Activated CD4-positive, CD25-positive, alpha-beta regulatory T cell (primary cell): ENCODE results near the gene EPB41L4B.
"Not testable (repeated sequence)": the region's sequence is repeated elsewhere in the genome, so short reads cannot be mapped to it uniquely, and the experiment has no call there.

Source experiments
- DNase-seq, 4 experiments: peaks; one replicate each; lab custom pipeline; 2025; lab: John Stamatoyannopoulos, UW

EPB41L4B gene

DNA sequence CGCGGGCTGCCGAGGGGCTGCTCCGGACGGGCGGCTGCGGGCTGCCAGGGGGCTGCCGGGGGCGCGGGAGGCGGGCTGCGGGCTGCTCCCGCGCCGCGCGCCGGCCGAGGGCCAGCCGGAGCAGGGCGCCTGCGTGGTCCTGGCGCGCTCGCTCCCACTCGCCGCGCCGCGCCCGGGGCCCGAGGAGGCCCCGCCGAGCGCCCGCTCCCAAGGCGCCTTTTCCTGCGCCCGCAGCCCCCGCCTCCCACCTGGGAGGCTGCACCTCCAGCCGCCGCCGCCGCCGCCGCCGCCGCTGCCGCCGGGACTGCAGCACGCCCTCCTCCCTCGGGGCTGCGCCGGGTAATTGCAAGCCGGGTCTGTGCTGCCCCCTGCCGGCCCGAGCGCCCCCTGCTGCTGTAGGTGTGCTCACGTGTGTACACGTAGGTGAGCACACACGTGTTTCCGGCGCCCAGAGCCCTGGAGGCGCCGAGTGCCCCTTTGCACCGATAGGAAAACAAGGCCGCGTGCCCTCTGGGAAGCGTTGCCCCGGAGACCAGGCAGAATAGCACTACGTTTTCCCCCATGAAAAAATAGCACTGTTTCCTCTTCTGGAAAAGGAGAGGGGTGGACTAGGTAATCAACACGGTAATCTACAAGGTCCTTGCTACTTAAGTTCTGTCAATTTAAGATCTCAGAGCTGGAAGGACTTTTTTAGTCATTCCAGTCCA lies at the start of gene EPB41L4B:
Gene EPB41L4B, minus strand, starts transcription at position 318 of the 707 bp plus-strand sequence. CDS start 613 bp downstream, outside the sequence.
- DNase-seq: peak; percentile 74 to 87 (median 76)

DNA sequence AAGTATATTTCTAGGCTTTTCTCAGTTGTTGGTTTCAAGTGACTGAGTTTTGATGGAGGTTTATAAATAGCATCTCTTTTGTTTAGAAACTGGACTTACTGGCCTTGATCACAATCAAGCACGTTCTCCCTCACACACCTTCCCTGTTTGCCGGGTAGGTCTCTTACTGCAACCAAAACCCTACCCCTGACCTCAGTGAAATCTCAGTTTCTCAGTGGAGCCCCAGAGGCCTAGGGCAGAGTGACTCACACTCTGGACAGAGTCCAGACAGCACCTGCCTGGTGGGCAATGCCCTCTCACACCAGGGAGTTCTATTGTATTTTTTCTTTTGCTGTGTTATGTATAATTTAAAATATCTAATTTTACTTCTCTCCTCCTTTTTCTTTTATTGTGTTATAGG lies 48.4 kb upstream of the EPB41L4B start:
- DNase-seq: no peak

DNA sequence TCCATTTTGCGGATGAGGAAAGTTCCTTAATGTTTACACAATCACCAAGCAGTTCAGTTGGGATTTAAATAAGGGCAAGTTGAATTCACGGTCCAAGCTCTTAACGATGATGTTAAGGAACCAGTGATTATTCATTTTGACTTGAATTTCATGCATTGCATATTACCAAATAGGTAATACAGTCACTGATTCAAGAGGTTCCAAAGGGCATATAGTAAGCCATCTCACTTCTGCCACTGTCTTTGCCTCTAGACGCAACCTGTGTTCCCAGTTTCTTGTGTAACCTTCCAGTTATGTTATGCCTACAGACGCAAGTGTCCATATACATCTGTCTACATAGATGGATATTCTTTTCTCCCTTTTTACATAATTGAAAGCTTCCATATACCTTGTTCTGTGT lies 39.9 kb upstream of the EPB41L4B start:
- no peak for DNase-seq

DNA sequence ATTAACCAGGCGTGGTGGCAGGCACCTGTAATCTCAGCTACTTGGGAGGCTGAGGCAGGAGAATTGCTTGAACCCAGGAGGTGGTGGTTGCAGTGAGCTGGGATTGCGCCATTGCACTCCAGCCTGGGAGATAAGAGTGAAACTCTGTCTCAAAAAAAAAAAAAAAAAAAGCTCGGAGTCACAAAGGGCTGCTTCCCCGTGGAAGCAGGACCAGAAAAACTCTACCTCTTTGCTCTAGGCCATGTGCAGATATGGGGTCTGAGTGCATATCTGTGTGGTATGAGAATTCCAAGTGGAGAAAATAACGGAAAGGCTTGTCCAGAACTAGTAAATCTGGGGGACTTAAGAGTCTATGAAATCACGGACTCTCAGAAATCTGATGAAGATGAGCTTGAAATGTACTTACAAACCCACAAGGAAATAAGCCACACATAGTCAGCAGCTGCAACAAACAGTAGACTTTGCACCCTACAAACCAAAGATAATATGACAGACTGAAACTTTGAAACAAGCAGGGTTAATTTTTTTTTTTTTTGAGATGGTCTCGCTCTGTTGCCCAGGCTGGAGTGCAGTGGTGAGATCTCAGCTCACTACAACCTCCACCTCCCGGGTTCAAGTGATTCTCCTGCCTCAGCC lies 38.2 kb upstream of the EPB41L4B start:
- DNase-seq: not testable (repeated sequence)

DNA sequence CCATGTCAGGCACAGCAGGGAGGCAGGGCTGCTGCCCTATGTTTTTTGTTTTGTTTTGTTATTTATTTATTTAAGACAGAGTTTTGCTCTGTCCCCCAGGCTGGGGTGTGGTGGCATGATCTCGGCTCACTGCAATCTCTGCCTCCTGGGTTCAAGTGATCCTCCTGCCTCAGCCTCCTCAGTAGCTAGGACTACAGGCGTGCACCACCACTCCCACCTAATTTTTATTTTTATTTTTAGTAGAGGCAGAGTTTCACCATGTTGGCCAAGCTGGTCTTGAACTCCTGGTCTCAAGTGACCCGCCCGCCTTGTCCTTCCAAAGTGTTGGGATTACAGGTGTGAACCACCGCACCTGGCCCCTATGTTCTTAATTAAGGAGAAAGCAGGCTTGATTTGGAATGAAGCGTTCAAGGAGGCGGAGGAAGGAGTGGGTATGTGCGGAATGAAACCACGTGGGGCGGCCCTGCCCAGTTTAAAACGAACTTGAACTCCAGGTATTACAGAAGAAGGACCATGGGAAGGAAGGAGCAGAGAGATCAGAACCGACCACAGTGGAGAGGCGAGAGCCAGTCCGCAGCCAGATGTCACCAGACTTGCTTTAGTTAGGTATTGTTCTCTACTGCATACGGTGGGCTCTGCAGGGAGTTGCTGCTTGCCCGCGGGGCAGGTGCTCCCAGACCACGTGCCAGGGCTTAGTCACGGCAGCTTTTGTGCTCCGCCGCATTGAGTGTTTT lies 34.9 kb upstream of the EPB41L4B start:
- DNase-seq: no peak

DNA sequence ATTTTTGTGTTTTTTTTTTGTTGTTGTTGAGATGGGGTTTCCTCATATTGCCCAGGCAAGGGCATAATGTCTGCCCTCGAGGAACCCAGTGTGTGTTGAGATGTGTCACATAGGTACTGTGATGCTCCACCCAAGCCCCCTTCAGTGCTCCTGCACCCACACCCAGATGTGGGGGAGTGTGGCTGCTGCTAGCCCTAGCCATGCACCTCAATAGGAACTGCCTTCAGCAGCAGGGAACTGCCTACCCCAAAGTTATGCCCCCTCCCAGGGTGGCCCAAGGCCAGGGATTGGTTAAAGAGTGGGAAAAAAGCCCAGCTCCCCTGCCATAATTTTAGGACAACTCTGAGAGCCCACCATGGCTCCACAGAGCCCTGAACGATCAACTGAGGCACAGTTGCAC lies 33.3 kb upstream of the EPB41L4B start:
- DNase-seq: no peak

DNA sequence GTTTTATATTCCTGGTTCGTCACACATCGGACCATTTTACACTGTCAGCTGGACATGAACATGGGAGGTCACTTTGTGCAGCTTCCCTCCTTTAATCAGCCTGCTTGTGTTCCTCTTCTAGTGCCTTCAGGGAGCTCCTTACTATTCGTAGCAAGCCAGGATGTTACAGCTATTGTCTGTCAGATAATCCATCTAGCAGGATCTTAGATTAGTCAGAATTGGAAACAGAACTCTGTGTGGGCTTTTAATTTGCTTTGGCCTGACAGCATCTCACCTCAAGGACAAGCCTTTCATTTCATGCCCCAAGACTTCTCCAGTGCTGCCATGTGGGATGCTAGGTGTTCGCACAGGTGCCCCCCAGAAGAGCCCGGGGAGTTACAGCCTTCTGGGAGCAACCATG lies 30.2 kb upstream of the EPB41L4B start:
- no peak for DNase-seq

DNA sequence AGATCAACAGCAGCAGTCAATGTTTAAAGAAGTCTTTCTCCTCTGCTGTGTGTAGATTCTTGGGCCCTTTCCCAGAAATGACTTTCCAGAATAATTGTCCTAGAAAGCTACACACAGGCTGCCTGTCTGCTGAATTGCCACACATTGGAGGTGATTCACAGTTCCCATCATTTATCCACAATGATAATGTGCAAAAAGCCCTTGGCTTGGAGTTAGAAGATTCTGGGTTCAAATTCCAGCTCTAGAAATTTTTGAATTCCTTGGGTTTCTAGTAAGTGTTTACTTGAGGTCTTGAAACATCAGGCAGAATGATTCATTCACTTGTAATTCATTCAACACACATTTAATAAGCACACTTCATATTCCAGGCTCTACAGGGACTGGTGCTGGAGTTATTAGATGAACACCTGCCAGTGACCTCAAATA lies 28.6 kb upstream of the EPB41L4B start:
- no peak for DNase-seq

DNA sequence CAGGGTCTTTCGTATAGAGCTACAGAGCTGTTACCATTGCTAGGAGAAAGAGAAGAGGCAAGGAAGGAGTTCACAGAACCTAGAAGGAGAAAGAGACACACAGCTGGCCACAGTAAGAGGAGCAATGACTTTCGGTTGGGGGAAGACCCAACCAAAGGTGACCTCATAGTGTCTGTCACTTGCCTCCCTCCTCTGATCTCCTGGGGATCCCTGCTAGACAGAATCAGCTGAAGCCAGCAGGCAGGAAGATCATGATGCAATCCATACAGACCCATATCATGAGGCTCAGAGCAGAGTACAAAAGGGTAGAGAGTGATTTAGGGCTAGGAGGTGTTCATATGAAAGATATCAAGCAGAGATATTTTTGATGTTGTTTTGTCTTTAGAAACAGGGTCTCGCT lies 26.0 kb upstream of the EPB41L4B start:
- DNase-seq: no peak

DNA sequence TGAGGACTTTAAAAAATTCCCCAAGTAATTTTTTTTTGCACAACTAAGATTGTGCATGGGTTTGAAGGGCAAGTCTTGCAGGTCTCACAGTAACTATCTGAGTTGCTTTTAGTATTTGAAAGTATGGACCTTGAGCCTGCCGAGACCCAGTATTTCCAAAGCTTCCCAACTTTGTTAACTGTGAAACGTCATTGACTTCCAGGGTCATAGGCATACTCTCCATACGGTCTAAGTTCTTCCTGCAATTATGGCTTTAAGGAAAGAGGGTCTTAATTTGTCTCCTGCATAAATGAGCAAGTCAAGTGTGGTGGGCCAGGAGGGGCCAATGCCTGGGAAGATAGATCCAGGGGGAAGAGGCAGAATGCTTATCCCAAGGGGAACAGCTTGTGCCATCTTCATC lies 24.0 kb upstream of the EPB41L4B start:
- DNase-seq: no peak

DNA sequence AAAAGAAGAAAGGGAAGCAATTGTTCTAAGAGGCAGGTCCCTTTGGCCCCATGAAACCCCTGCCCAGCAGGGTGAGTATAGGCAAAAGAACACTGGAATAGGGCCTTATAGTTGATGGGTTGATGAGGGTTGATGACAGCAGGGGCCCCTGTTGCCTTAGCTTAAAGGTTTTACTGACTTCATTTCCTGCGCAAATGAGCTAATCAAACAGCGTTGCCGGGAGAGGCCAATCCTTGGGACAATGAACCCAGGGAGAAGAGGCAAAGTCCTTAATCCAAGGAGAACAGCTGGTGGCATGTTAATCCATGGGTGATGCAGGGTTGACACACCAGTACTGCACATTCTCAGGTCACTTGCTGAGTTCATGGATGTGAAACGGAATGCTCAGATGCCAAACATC lies 22.0 kb upstream of the EPB41L4B start:
- no peak for DNase-seq

DNA sequence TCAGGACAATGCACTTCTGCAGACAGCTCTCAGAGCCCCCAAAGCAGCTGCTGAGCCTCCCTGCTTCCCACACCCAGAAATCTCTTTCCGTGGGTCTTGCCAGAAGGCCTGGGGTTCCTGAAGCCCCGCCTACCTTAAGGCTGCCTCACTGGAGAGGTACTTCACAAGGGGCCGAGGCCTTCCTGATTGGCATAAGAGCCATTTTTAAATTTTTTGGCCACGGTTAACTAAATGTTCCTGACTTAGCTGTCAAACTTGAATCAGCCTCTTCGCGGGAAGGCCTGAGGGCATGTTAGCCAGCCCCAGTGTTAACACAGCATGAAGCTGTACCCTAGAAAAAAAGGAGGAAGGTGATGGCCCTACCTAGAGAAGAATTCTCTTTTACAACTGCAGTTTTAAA lies 20.7 kb upstream of the EPB41L4B start:
- DNase-seq: no peak

DNA sequence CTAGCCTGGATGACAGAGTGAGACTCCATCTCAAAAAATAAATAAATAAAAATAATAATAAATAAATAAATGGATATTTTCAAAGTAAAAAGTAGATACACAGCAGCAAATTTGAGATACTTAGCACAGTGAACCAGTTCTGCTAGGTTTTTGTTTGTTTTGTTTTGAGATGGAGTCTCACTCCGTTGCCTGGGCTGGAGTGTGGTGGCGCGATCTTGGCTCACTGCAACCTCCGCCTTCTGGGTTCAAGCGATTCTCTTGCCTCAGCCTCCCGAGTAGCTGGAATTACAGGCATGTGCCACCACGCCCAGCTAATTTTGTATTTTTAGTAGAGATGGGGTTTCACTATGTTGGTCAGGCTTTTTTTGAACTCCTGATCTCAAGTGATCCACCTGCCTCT lies 20.1 kb upstream of the EPB41L4B start:
- DNase-seq: not testable (repeated sequence)

DNA sequence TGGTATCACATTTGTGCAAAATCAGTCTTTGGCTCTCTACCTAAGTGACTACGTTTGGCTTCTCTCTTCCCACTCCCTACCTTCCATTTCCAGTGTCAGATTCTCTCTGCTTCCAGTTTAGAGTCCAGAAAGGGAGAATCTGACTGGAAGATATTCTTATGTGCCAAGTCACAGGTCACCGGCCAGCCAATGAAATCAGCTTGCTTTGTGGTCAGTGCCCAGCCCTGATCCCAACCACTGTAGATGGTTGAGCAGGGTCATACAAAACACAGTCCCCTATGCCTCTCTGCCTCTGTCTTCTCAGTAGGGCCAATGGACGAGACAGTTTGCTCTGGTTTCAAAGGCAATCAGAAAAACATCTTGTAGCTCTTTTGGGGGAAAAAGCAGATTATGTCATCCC lies 15.6 kb upstream of the EPB41L4B start:
- no peak for DNase-seq

DNA sequence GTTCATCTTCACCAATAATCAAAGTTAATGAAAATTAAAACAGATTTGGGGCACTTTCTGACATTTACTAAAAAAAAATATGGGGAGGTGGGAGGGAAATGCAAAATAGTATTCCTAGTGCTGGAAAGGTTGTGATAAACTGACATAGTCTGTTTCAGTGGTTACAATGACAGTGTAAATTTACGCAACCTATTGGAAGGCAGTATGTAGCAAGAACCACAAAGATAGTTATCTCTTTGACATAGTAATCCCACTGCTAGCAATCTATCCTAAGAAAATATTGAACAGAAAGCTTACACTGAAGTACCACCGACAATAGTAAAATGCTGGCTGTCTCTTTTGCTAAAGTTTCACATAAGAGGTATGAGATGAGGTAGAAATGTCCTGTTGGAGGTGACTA lies 15.1 kb upstream of the EPB41L4B start:
- no peak for DNase-seq

DNA sequence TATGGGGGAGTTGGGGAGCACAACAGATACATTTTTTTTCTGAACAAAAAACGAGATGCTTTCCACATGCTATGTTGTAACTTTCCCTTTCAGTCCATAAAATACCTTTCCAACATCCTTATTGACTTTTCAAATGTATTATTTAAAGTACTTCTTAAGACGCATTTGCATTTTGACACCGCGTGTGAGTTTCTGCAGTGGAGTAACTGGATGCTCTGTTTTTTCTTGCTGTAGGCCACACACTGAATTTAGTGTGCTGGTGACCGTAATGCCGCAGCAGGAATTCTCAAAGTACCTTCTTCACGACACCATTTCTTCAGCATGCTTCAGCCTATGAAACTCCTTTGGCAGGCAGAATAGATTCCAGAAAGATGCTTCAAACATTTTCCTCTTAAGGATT lies 14.3 kb upstream of the EPB41L4B start:
- DNase-seq: no peak

DNA sequence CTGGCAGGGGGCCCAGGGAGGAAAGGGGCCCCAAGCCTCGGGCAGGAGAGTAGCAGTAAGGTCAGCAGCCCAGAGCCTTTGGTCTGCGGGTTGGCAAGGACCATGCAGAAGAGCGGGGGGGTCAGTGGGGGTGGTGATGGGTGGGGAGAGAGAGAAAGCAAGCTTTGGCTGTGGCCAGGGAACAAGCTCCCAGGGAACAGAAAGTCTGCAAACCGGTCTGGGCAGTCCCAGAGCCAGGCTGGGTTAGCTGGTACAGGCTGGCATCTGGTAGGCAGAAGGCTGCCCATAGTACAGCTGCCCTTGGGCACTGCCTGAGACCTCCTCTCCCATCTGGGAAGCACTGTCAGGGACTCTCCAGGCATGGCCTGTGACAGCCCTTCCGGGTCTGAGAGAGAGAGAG lies 10.5 kb upstream of the EPB41L4B start:
- no peak for DNase-seq

DNA sequence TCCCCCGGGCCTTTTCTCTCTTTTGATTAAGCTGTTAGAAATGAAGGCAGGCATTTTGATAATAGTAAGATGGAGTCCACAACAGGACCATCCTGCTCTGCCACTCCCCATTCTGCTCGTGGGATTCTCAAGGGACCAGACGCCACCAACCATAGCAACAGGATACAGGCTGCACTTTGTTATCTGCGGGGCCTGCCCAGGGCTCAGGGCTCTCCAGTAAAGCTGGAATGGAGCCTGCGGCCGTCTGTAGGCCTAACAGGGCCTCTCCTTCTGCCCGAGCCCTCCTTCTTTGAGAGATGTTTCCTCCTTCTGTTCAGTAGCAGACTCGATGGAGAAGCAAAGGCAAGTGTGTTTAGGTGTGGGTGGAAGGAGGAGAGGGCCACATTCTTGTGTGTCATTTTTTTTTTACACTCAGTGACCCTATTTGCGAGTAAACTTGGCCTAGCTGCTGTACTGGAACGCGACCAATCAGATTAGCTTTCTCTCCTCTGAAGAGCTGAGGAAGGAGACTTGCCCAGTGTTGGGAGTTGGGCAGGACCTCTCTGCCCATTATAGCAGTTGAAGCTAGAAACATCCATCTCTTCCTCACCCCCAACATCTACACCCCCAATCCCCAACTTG lies 8.9 kb upstream of the EPB41L4B start:
- DNase-seq: no peak

DNA sequence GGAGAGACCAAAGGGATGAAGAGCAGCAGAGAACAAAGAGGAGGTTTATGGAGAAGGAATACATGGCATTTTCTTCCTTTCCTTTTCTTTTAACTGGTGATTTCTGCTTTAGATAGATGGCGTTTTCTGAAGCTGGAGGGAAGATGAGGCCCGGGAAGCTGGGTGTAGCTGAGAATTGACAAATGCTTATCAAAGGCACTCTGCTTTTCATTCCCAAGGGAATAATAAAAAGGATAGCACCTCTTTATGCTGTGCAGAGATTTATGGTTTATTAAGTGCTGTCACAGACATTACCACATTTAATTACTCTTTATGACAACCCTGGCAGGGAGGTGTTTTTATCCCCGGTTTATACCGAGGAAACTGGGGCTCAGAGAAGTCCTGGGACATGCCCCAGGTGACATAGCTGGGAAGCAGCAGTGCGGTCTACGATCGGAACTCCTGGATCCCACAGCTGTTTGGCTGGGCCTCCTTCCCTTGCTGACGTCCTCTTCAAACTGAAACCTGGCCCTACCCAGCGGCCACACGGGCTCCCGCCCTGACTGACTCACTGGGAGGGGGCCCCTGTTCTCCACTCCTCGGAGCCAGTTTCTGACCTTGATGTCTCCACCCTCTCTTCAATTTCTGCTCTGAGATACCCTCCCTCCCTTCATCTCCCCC lies 8.2 kb upstream of the EPB41L4B start:
- DNase-seq: no peak

DNA sequence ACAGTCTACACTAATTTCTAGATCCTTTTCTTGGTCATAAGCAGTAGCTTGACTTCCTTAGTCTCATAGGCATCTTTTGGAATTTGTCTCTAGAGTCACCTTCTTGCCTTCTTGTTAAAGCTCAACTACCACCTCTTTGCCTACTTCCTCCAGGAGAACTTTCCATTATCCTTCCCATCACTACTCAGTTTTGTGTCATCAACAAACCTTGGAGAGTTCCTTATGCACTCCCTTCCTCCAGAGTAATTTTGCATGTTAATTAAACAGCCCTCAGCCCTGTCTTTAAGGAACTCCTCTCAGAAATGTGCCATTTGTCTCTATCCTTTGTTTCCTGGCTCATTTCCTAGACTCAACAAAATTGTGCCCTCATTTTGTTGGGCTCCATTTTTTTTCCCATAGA lies 4.2 kb upstream of the EPB41L4B start:
- DNase-seq: no peak

DNA sequence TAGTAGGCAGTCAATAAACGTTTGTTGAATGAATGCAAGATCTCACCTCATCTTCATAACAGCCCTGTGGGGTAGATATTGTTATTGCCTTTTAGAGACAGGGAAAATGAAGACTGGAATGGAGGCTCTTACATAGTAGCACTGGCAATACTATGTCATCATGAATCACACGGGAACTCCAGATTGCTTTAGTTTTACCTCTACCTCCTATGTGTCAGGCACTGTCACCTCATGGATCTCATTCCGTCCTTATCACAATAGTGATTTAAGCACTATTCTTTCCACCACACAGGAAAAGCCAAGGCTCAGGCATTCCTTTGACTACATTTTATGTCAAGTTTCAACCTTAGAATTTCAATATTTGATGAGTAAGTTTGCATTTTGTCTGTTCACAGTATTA lies 2.9 kb upstream of the EPB41L4B start:
- no peak for DNase-seq

DNA sequence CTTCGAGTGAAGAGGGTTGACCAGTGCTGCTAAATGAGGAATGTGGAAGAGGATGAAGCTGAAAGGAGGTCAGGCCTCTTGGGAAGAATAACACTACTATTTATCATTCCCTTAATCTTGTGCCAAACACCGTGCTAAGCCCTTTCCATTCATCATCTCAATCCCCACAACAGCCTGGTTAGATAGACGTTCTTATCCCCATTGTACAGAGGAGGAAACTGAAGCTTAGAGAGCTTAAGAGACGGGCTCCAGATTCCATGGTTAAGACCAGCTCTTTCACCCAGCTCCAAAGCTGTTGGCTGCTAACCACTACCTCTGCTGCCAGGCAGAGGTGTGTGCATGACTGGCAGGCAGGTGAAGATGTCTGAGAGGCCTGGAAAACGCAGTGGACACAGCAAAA lies 868 bp upstream of the EPB41L4B start:
- DNase-seq: no peak
